OCI-LY3 (cell line): ENCODE data around the gene C19orf12.
"Not testable (repeated sequence)": the region's sequence is repeated elsewhere in the genome, so short reads cannot be mapped to it uniquely, and the experiment has no call there.

Experiments used
- H2AFZ ChIP-seq: fragments of 200-600, 300-600 bp; shearing (Covaris generic); 2 replicates; pipeline ENCODE4 v1.6.0; 2014; ENCODE audit warnings: antibody characterized with exemption, low read depth, low read length
- H3K27ac ChIP-seq: fragments of 200-600, 300-600 bp; sonication (generic); 2 replicates; pipeline ENCODE4 v1.5.1; 2014; ENCODE audit warnings: mild to moderate bottlenecking, low read length, moderate library complexity, mixed read lengths
- H3K27me3 ChIP-seq: fragments of 200-600, 300-600 bp; sonication (generic); 2 replicates; pipeline ENCODE4 v1.6.1; 2014; ENCODE audit warnings: low read depth, low read length, mixed read lengths
- H3K36me3 ChIP-seq: fragments of 200-600, 300-600 bp; sonication (generic); replicated peaks from 2 replicates; pipeline ENCODE3; 2014; ENCODE audit warnings: low read depth, low read length, mixed read lengths
- H3K4me1 ChIP-seq: fragments of 300-600, 200-600 bp; sonication (generic); 2 replicates; pipeline ENCODE4 v1.6.1; 2014; ENCODE audit warnings: low read length, mixed read lengths
- H3K4me2 ChIP-seq: fragments of 200-600, 300-600 bp; sonication (generic); 2 replicates; pipeline ENCODE4 v1.6.1; 2014; ENCODE audit warnings: low read length, mixed read lengths
- H3K4me3 ChIP-seq: fragments of 300-600, 200-600 bp; sonication (generic); 2 replicates; pipeline ENCODE4 v1.5.1; 2014; ENCODE audit warnings: antibody characterized with exemption, mild to moderate bottlenecking, low read length, moderate library complexity
- H3K79me2 ChIP-seq: fragments of 300-600, 200-600 bp; shearing (Covaris generic); 2 replicates; pipeline ENCODE4 v1.6.1; 2014; ENCODE audit warnings: mild to moderate bottlenecking, low read length, mixed read lengths
- H3K9ac ChIP-seq: fragments of 300-600, 200-600 bp; shearing (Covaris generic); 2 replicates; pipeline ENCODE4 v1.6.0; 2014; ENCODE audit warnings: mild to moderate bottlenecking, low read length, moderate library complexity
- H3K9me3 ChIP-seq: fragments of 200-600, 300-600 bp; shearing (Covaris generic); 2 replicates; pipeline ENCODE4 v1.6.1; 2014; ENCODE audit warnings: low read length, mixed read lengths; ENCODE audit not compliant: insufficient read depth
- H4K20me1 ChIP-seq: fragments of 200-600, 300-600 bp; sonication (generic); 2 replicates; pipeline ENCODE4 v1.6.1; 2016; ENCODE audit warnings: low read length, mixed read lengths; ENCODE audit not compliant: insufficient read depth
- EZH2phosphoT487 ChIP-seq: fragments of 200-600 bp; shearing (Covaris generic); IDR thresholded peaks from 2 replicates; pipeline ENCODE4 v1.6.1; 2018; ENCODE audit warnings: antibody characterized with exemption, mixed run types, low read depth
- TF ChIP-seq, protein P1 (sequence below): fragments of 200-600, 300-600 bp; sonication (generic); IDR thresholded peaks from 2 replicates; pipeline ENCODE4 v1.5.1; 2014; ENCODE audit warnings: antibody characterized with exemption, low read length, low read depth

The C19orf12 gene

DNA sequence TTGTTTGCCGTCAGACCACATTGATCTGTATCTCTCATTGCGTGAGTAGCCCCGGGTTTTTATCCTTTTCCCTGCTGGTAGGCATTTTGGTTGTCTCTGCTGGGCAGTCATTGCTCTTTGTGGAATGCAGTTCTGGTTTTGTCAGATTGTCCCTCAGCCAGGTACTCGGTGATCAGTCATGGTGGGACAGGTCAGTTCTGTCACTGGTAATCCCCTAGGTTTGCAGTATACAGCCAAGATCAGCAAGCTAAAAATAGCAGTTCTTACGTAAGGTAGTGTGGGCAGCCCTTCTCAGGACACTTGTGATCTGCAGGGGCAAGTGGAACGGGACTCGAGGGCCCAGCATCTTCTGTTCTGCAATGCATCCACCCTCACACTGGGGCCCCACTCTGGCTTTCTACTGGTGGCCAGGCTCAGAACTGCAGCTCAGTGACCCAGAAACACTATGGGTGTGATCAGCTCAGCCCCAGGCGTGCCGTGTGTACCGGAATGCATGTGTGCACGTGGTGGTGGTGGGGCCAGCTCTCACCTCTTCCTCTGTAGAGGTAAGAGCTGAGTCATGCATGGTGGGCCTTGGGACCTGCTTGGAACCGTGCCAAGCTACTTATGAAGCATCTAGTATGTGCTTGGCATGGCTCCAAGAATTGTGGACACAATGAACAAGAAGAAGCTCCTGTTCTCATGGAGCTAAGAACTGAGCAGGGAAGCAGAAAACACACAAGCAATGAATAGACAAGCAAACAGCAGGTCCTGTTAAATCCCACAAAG, 43.5 kb downstream of the C19orf12 start:
- no peak overlapping the region for H3K4me2 ChIP-seq
- no peaks in the 10 kb centered on the region for H4K20me1 ChIP-seq
- no peak overlapping the region for H2AFZ ChIP-seq
- H3K9ac ChIP-seq: no peak overlapping the region
- TF ChIP-seq, protein P1, sequence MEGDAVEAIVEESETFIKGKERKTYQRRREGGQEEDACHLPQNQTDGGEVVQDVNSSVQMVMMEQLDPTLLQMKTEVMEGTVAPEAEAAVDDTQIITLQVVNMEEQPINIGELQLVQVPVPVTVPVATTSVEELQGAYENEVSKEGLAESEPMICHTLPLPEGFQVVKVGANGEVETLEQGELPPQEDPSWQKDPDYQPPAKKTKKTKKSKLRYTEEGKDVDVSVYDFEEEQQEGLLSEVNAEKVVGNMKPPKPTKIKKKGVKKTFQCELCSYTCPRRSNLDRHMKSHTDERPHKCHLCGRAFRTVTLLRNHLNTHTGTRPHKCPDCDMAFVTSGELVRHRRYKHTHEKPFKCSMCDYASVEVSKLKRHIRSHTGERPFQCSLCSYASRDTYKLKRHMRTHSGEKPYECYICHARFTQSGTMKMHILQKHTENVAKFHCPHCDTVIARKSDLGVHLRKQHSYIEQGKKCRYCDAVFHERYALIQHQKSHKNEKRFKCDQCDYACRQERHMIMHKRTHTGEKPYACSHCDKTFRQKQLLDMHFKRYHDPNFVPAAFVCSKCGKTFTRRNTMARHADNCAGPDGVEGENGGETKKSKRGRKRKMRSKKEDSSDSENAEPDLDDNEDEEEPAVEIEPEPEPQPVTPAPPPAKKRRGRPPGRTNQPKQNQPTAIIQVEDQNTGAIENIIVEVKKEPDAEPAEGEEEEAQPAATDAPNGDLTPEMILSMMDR: no peak
- TF ChIP-seq EZH2phosphoT487: no peak
- H3K9me3 ChIP-seq: no peaks in the 10 kb centered on the region
- H3K27me3 ChIP-seq: no peaks in the 10 kb centered on the region
- peaks cover 9% of the 10 kb centered on the region for H3K4me1 ChIP-seq
- no peak overlapping the region for H3K27ac ChIP-seq
- H3K79me2 ChIP-seq: no peaks in the 10 kb centered on the region
- H3K4me3 ChIP-seq: no peak overlapping the region
- H3K36me3 ChIP-seq: no peaks in the 10 kb centered on the region

DNA sequence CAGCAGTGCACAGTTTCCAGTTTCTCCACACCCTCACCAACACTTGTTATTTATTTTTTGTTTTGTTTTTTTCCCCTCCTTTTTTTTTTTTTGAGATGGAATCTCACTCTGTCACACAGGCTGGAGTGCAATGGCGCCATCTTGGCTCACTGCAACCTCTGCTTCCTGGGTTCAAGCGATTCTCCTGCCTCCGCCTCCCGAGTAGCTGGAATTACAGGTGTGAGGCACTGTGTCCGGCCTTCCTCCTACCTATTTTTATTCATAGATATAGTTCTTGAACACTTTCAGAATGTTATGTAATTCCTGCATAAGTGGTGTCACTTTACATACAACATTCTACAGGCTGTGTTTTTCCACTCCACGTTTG, 44.1 kb downstream of the C19orf12 start:
- not testable (repeated sequence) for H3K36me3 ChIP-seq, H3K27me3 ChIP-seq, H3K4me3 ChIP-seq, H3K27ac ChIP-seq, H3K9me3 ChIP-seq, H4K20me1 ChIP-seq, H3K79me2 ChIP-seq, H3K4me2 ChIP-seq, H3K9ac ChIP-seq, H2AFZ ChIP-seq
- peaks cover 11% of the 10 kb centered on the region for H3K4me1 ChIP-seq

DNA sequence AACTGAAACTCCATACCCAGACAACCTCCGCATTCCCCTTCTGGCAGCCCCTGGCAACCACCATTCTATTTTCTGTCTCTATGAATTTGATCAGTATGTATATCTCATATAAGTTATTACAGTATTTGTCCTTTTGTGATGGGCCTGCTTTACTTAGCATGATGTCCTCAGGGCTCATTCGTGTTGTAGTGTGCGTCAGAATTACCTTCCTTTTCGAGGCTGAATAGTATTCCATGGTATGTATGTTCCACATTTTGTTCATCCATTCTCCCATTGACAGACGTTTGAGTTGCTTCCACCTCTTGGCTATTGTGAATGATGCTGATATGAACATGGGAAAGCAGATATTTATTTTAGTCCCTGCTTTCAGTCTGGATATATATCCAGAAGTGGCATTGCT, 44.8 kb downstream of the C19orf12 start:
- Histone ChIP-seq H3K4me2 (no peak overlapping the region), H3K79me2 (no peaks in the 10 kb centered on the region), H3K4me3 (no peak overlapping the region), H2AFZ (no peak overlapping the region), H3K27ac (no peak overlapping the region), H3K4me1 (peaks cover 15% of the 10 kb centered on the region), H3K9me3 (no peaks in the 10 kb centered on the region), H3K27me3 (no peaks in the 10 kb centered on the region), H4K20me1 (no peaks in the 10 kb centered on the region), H3K9ac (no peak overlapping the region), H3K36me3 (no peaks in the 10 kb centered on the region)
- no peak for TF ChIP-seq EZH2phosphoT487
- TF ChIP-seq, protein P1: no peak

DNA sequence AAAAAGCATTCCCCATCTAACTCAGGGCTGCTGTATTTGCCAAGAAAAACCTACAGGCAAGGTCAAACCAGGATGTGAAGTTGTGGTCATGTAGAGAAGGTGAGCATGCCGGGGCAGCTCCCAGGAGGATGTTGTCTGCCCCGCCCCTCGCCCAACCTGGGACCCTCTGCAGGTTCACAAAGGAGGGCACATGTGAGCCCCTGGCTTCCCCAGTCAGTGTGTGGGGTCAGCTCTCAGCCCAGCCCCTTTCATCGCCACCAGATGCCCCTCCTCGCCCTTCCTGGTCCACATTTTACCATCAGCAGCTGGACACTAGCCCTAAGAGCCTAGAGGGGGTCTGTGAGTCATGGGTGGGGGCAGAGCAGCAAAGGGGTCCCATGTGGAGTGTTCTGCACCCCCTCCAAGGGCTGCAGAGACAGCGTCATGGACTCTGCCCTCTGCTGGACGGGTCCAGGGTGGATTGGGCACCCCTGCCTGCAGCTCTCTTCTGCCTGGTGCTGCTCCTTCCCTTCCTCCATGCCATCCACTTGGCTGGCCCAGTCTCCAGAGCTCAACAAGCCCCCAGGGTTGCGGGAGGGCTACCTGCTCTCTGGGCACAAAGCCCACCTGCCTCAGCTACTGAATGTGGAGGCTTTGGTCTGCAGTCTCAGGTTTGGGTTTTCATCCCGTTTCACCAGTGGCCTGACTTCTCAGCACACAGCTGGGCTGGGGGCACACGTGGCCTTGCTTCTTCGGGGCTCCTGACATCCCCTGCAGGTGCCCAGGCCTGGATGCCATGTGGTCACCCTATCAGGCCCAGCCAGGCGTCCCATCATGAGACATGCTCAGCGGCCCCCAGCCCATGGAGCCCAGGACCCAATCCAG, 46.1 kb downstream of the C19orf12 start:
- H3K27me3 ChIP-seq: no peaks in the 10 kb centered on the region
- H3K4me1 ChIP-seq: peaks cover 20% of the 10 kb centered on the region
- no peaks in the 10 kb centered on the region for H3K79me2 ChIP-seq
- no peak overlapping the region for H3K9ac ChIP-seq
- H3K9me3 ChIP-seq: no peaks in the 10 kb centered on the region
- no peak for TF ChIP-seq EZH2phosphoT487
- TF ChIP-seq, protein P1: peak; percentile 33
- no peak overlapping the region for H3K4me3 ChIP-seq
- H4K20me1 ChIP-seq: no peaks in the 10 kb centered on the region
- no peak overlapping the region for H3K27ac ChIP-seq
- H3K36me3 ChIP-seq: no peaks in the 10 kb centered on the region
- H2AFZ ChIP-seq: no peak overlapping the region
- no peak overlapping the region for H3K4me2 ChIP-seq
